ENCODE results near the gene GRM3. TPM values are rescaled to one million over a fixed set of nuclear protein-coding genes. Genes with fewer than 3 reads are reported as not detected.

Gene GRM3
- polyA plus RNA-seq, 1 experiment, result not detected

GRCh38 chr7:86644282-86645224, 844 bp downstream of the GRM3 start:
- H3K27me3 ChIP-seq (ENCODE audit: control insufficient read depth, insufficient read depth, low read length), result no peaks in the 10 kb centered on the region
- TF ChIP-seq CTCF (IDR thresholded peaks at IDR 0.05; ENCODE audit: insufficient read depth, low read depth, low read length), result no peak
- ChIA-PET CTCF (no interaction called here), POLR2A (no interaction called here)
- DNase-seq (ENCODE audit: low read depth), result no peak
- H3K4me3 ChIP-seq (ENCODE audit: low read depth, low read length), result no peak overlapping the region
- H3K36me3 ChIP-seq (ENCODE audit: control insufficient read depth, insufficient read depth, low read length), result no peaks in the 10 kb centered on the region

GRCh38 chr7:86645225-86645608, 1.5 kb downstream of the GRM3 start:
- ChIA-PET CTCF (no interaction called here), POLR2A (no interaction called here)
- no peaks in the 10 kb centered on the region for H3K27me3 ChIP-seq (ENCODE audit: control insufficient read depth, insufficient read depth, low read length)
- H3K4me3 ChIP-seq (ENCODE audit: low read depth, low read length), result no peak overlapping the region
- no peaks in the 10 kb centered on the region for H3K36me3 ChIP-seq (ENCODE audit: control insufficient read depth, insufficient read depth, low read length)
- DNase-seq (ENCODE audit: low read depth), result no peak
- TF ChIP-seq CTCF (IDR thresholded peaks at IDR 0.05; ENCODE audit: insufficient read depth, low read depth, low read length), result no peak

GRCh38 chr7:86645676-86646276, 2.1 kb downstream of the GRM3 start:
- TF ChIP-seq CTCF (IDR thresholded peaks at IDR 0.05; ENCODE audit: insufficient read depth, low read depth, low read length), result no peak
- Histone ChIP-seq H3K4me3 (ENCODE audit: low read depth, low read length) (no peak overlapping the region), H3K27me3 (ENCODE audit: control insufficient read depth, insufficient read depth, low read length) (no peaks in the 10 kb centered on the region), H3K36me3 (ENCODE audit: control insufficient read depth, insufficient read depth, low read length) (no peaks in the 10 kb centered on the region)
- CTCF ChIA-PET, result no interaction called here
- POLR2A ChIA-PET, result no interaction called here
- DNase-seq (ENCODE audit: low read depth), result no peak

- POLR2A ChIA-PET, result no interaction called here
- CTCF ChIA-PET, result no interaction called here
- Histone ChIP-seq H3K4me3 (ENCODE audit: low read depth, low read length) (no peak overlapping the region), H3K36me3 (ENCODE audit: control insufficient read depth, insufficient read depth, low read length) (no peaks in the 10 kb centered on the region), H3K27me3 (ENCODE audit: control insufficient read depth, insufficient read depth, low read length) (no peaks in the 10 kb centered on the region)
- TF ChIP-seq CTCF (IDR thresholded peaks at IDR 0.05; ENCODE audit: insufficient read depth, low read depth, low read length), result no peak
- DNase-seq (ENCODE audit: low read depth), result no peak
These were observed 3.8 kb downstream of the GRM3 start for GRCh38 chr7:86647385-86648094.

GRCh38 chr7:86648169-86648568, 4.5 kb downstream of the GRM3 start:
- no peaks in the 10 kb centered on the region for H3K27me3 ChIP-seq (ENCODE audit: control insufficient read depth, insufficient read depth, low read length)
- H3K4me3 ChIP-seq (ENCODE audit: low read depth, low read length), result no peak overlapping the region
- DNase-seq (ENCODE audit: low read depth), result no peak
- ChIA-PET CTCF (no interaction called here), POLR2A (no interaction called here)
- no peak for TF ChIP-seq CTCF (IDR thresholded peaks at IDR 0.05; ENCODE audit: insufficient read depth, low read depth, low read length)
- H3K36me3 ChIP-seq (ENCODE audit: control insufficient read depth, insufficient read depth, low read length), result no peaks in the 10 kb centered on the region
